ENCODE measurements around the gene APOBEC3F.

DNA sequence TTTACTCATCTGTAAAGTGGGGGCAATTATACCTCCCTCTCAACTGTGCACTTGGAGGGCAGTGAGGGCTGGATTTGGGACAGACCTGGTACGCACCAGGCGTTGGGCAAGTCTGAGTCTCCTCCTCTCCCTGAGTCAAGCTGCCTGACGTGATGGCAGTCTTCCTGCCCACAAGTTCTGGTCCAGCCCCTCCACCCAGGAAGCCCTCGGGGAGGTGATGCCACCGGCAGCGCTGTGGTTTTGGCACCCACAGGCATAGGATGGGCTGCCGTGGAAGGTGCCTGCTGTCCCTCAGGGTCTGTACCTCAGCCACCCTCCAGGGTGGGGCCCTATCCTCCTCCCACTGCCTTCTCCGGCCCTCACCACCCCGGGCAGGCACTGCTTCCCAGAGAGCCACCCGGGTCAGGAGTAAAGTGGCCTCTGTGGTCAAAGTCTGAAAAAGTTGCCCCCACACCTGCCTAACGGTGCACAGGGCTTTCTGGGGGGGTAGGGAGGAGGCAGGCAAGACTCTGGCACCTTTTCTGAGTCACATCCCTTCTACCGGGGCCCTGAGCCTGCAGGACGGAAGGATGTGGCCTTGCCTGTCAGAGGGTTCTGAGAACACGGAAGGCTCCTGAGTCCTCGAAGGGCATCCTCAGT, 49.9 kb downstream of the APOBEC3F start:
- TF ChIP-seq, protein P1, sequence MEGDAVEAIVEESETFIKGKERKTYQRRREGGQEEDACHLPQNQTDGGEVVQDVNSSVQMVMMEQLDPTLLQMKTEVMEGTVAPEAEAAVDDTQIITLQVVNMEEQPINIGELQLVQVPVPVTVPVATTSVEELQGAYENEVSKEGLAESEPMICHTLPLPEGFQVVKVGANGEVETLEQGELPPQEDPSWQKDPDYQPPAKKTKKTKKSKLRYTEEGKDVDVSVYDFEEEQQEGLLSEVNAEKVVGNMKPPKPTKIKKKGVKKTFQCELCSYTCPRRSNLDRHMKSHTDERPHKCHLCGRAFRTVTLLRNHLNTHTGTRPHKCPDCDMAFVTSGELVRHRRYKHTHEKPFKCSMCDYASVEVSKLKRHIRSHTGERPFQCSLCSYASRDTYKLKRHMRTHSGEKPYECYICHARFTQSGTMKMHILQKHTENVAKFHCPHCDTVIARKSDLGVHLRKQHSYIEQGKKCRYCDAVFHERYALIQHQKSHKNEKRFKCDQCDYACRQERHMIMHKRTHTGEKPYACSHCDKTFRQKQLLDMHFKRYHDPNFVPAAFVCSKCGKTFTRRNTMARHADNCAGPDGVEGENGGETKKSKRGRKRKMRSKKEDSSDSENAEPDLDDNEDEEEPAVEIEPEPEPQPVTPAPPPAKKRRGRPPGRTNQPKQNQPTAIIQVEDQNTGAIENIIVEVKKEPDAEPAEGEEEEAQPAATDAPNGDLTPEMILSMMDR (conservative IDR thresholded peaks at IDR 0.05): no peak
- TF ChIP-seq ZFX (IDR thresholded peaks at IDR 0.05): no peak

Data from C4-2B (cell line).